Peyer's patch (tissue), 4 donors: Measurements from ENCODE around the gene SMYD3. TPM values are rescaled to one million over a fixed set of nuclear protein-coding genes. Genes with fewer than 3 reads are reported as not detected.

Source experiments
- DNase-seq, 3 donors: peaks; one replicate each; pipeline ENCODE4 v3.0.0-alpha.2; 2017 to 2019
- H3K27ac ChIP-seq, 4 donors: fragments of 200-600 bp; sonication (generic); one replicate each; pipeline ENCODE4 v1.5.1; 2016 to 2019
- H3K27me3 ChIP-seq, 2 donors: fragments of 200-600 bp; sonication (generic); one replicate each; pipeline ENCODE4 v1.5.1; 2019
- H3K36me3 ChIP-seq, 3 donors: fragments of 200-600 bp; sonication (generic); one replicate each; pipeline ENCODE4 v1.5.1; 2016 to 2019
- H3K4me1 ChIP-seq, 4 donors: fragments of 200-600 bp; sonication (generic); one replicate each; pipeline ENCODE4 v1.5.1; 2016 to 2019
- H3K4me3 ChIP-seq, 4 donors: fragments of 200-600 bp; sonication (generic); 1 replicate in 3 of 4; 2 replicates in 1 of 4; pipeline ENCODE4 v1.5.1; 2016 to 2019; ENCODE audit warnings: mild to moderate bottlenecking in 1 of 4
- H3K9me3 ChIP-seq, 4 donors: fragments of 200-600 bp; sonication (generic); one replicate each; pipeline ENCODE4 v1.5.1; 2016 to 2019; ENCODE audit warnings: mild to moderate bottlenecking in 1 of 4
- POLR2A ChIP-seq, 2 donors: fragments of 450-650 bp; IDR thresholded peaks; one replicate each; pipeline ENCODE4 v1.5.1; 2017; ENCODE audit warnings: antibody characterized with exemption in 2 of 2, mild to moderate bottlenecking in 2 of 2, moderate library complexity in 2 of 2
- total RNA-seq, 4 donors: library from RNA; depleted of rRNA; stranded (reverse); fragments of >200 nt; gene quantifications; one replicate each; pipeline ENCODE4 v1.1.0, GENCODE V29; 2016
- TF ChIP-seq, protein P1 (sequence below), 6 experiments: fragments of 450-650 bp in 4 of 6; fragments of 200-600 bp in 2 of 6; sonication (generic) in 1 of 6; IDR thresholded peaks; one replicate each; pipeline ENCODE4 v1.5.1; 2017 to 2019; ENCODE audit warnings: antibody characterized with exemption in 6 of 6, mild to moderate bottlenecking in 3 of 6, moderate library complexity in 1 of 6

SMYD3 gene
- total RNA-seq, 4 donors from 2014 or later, result 19.8 to 55.3 (median 26.9) TPM

DNA sequence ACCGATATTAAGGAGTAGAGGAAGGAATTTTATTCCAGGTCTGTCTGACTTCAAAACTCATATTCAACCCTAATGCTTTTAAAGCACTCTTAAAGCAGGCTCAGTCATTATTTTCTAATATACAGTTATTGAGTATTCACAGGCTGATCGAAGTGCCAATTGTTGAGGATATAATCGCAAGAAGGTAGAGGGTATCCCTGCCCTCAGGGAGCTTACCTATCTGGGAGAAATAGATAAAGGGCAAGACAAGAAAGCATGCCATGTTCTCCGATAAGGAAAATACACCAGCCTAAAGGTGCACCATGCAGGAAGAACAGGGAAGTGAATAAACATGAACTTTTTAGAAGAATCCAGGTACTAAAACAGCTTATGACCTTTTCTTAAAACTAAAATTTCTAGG lies 361.2 kb downstream of the SMYD3 start:
- TF ChIP-seq, protein P1, sequence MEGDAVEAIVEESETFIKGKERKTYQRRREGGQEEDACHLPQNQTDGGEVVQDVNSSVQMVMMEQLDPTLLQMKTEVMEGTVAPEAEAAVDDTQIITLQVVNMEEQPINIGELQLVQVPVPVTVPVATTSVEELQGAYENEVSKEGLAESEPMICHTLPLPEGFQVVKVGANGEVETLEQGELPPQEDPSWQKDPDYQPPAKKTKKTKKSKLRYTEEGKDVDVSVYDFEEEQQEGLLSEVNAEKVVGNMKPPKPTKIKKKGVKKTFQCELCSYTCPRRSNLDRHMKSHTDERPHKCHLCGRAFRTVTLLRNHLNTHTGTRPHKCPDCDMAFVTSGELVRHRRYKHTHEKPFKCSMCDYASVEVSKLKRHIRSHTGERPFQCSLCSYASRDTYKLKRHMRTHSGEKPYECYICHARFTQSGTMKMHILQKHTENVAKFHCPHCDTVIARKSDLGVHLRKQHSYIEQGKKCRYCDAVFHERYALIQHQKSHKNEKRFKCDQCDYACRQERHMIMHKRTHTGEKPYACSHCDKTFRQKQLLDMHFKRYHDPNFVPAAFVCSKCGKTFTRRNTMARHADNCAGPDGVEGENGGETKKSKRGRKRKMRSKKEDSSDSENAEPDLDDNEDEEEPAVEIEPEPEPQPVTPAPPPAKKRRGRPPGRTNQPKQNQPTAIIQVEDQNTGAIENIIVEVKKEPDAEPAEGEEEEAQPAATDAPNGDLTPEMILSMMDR (IDR thresholded peaks at IDR 0.05), result no peak
- no peak for TF ChIP-seq POLR2A (IDR thresholded peaks at IDR 0.05)
- Histone ChIP-seq H3K27ac (no peak overlapping the region), H3K4me3 (no peak overlapping the region), H3K9me3 (peaks cover 0 to 3% (median 0%) of the 10 kb centered on the region in 4 donors), H3K27me3 (no peaks in the 10 kb centered on the region), H3K4me1 (no peaks in the 10 kb centered on the region), H3K36me3 (no peaks in the 10 kb centered on the region)
- DNase-seq, result no peak

DNA sequence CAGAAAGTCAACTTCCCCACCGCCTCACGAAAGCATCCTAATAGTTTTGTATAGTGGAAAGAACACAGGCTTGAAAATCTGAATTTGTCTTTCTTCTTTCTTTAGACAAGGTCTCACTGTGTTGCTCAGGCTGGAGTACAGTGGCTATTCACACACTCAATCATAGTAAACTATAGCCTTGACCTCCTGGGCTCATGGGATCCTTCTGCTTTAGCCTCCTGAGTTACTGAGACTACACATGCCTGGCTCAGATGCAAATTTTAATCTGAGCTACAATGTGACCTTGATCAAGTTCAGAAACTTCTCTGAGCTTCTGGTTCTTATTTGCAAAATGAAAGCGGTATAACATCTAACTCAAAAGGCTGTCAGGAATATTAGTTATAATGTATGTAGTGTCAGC lies 362.1 kb downstream of the SMYD3 start:
- H3K27me3 ChIP-seq, result no peaks in the 10 kb centered on the region
- H3K36me3 ChIP-seq, result no peaks in the 10 kb centered on the region
- no peak overlapping the region for H3K27ac ChIP-seq
- peaks cover 0 to 3% (median 0%) of the 10 kb centered on the region in 4 donors for H3K9me3 ChIP-seq
- H3K4me1 ChIP-seq, result no peaks in the 10 kb centered on the region
- H3K4me3 ChIP-seq, result no peak overlapping the region
- no peak for TF ChIP-seq POLR2A (IDR thresholded peaks at IDR 0.05)
- TF ChIP-seq, protein P1 (IDR thresholded peaks at IDR 0.05), result no peak
- no peak for DNase-seq

DNA sequence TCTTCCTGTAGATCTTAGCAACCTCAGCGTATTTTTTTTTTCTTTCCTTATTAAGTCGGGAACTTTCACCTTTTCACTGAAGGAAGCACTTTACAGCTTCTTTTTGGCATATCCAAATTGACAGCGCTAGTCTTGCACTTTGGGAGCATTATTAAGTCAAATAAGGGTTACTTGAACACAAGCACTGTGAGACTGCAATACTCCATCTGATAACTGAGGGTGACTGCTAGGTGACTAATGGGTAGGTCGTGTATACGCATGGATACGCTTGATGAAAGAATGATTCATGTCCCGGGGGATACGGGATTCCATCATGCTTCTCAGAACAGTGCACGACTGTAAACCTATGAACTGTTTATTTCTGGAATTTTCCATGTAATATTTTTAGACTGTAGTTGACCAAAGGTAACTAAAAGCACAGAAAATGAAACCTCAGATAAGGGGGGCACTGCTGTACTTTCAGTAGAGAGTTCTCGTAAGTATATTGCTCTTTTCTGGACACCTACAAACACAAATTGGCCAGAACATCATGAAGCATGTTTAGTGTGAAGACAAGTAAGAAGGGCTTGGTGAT lies 364.7 kb downstream of the SMYD3 start:
- no peak for TF ChIP-seq POLR2A (IDR thresholded peaks at IDR 0.05)
- TF ChIP-seq, protein P1 (IDR thresholded peaks at IDR 0.05), result no peak
- no peaks in the 10 kb centered on the region for H3K9me3 ChIP-seq
- no peak for DNase-seq
- H3K27me3 ChIP-seq, result no peaks in the 10 kb centered on the region
- no peak overlapping the region for H3K4me3 ChIP-seq
- no peaks in the 10 kb centered on the region for H3K36me3 ChIP-seq
- H3K4me1 ChIP-seq, result no peaks in the 10 kb centered on the region
- no peak overlapping the region for H3K27ac ChIP-seq

DNA sequence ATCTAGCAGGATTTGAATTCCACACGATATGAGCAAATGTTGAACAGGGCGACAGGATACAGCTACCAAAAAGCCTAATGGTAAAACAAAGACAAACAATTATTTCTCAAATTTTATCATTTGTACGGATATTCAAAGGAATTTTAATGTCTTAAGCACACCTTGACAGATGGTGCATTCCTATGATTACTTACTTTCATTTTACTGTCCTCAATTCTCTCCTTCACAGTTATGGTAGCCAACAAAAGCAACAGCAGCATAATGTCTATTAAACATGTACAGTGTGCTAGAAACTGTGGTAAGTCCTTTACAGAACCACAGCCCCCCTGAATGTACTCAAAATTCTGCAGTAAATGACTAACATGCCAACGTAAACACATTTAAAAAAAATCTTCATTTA lies 365.8 kb downstream of the SMYD3 start:
- Histone ChIP-seq H3K27ac (no peak overlapping the region), H3K27me3 (no peaks in the 10 kb centered on the region), H3K4me1 (no peaks in the 10 kb centered on the region), H3K9me3 (no peaks in the 10 kb centered on the region), H3K36me3 (no peaks in the 10 kb centered on the region), H3K4me3 (no peak overlapping the region)
- no peak for DNase-seq
- TF ChIP-seq, protein P1 (IDR thresholded peaks at IDR 0.05), result no peak
- TF ChIP-seq POLR2A (IDR thresholded peaks at IDR 0.05), result no peak

DNA sequence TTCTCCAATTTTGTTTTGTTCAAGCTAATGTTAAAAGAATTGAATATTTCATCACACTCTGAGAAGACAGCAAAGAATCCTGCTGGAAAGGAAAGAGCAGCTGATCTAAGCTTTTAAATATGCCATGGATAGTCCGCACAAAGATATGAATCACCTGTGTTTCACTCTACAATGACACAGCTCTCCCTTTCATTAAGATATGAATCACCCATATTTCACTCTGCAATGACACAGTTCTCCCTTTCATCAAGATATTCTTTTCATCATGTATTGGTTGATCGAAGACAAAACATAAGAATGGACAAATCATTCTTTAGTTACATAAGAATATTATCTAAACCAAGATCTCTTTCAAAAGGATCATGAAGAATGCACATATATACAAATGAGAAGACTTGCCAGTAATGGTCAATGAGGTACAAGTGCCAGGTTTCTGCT lies 367.3 kb downstream of the SMYD3 start:
- Histone ChIP-seq H3K4me3 (no peak overlapping the region), H3K4me1 (no peaks in the 10 kb centered on the region), H3K9me3 (no peaks in the 10 kb centered on the region), H3K27ac (no peak overlapping the region), H3K27me3 (no peaks in the 10 kb centered on the region), H3K36me3 (no peaks in the 10 kb centered on the region)
- TF ChIP-seq, protein P1 (IDR thresholded peaks at IDR 0.05), result no peak
- no peak for TF ChIP-seq POLR2A (IDR thresholded peaks at IDR 0.05)
- no peak for DNase-seq

DNA sequence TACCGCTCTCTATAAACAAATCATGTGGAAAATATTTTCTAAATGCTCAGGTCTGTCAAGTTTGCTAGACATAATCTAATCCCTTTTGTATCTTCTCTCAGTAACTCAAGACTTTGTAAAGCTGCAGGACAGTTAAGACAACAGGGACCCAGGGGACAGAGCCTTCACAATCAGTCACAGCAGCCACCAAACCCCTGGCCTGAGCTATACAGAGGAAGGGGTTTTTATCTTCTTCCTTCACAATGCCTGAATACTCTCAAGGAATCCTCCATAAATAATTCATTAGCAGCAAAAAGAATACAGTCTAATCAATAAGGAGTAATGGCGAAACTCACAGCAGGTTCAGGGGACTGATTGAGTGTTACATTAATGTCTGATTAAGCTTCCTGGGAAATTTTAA lies 368.3 kb downstream of the SMYD3 start:
- Histone ChIP-seq H3K4me3 (no peak overlapping the region), H3K36me3 (no peaks in the 10 kb centered on the region), H3K27me3 (no peaks in the 10 kb centered on the region), H3K27ac (no peak overlapping the region), H3K9me3 (no peaks in the 10 kb centered on the region), H3K4me1 (no peaks in the 10 kb centered on the region)
- TF ChIP-seq, protein P1 (IDR thresholded peaks at IDR 0.05), result no peak
- TF ChIP-seq POLR2A (IDR thresholded peaks at IDR 0.05), result no peak
- no peak for DNase-seq
